Activated CD8-positive, alpha-beta memory T cell treated with anti-CD3 and anti-CD28 coated beads, Interleukin-2, amount 10 ng/mL, durations not matched to agents 7 days and 5 days (primary cell): ENCODE results near the gene ZNF236. TPM values are rescaled to one million over a fixed set of nuclear protein-coding genes. Genes with fewer than 3 reads are reported as not detected.
A peak's percentile ranks its signal among the peaks of the same experiment; 100 is the strongest.

Source experiments
- ATAC-seq: fragments of 150-1000 bp; cut with Tn5 transposase; one replicate; pipeline ENCODE4 v1.10.0; 2021; ENCODE audit warnings: moderate library complexity
- CTCF ChIA-PET: fragments of 350-600 bp; sonication (Branson Sonifier 250); formaldehyde crosslinking; loops from one replicate; lab custom pipeline; 2021; ENCODE audit warnings: antibody characterized with exemption; lab: Charles Lee
- DNase-seq: peaks from one replicate; pipeline ENCODE4 v3.0.0-alpha.2; 2020
- H3K27ac Mint-ChIP-seq: one replicate; pipeline ENCODE4 v1.8.0; 2021; ENCODE audit warnings: mild to moderate bottlenecking, mixed read lengths
- H3K27me3 Mint-ChIP-seq: one replicate; pipeline ENCODE4 v1.8.0; 2021; ENCODE audit warnings: mixed read lengths
- H3K36me3 Mint-ChIP-seq: one replicate; pipeline ENCODE4 v1.8.0; 2021; ENCODE audit warnings: mild to moderate bottlenecking, mixed read lengths
- H3K4me1 Mint-ChIP-seq: one replicate; pipeline ENCODE4 v1.8.0; 2021; ENCODE audit warnings: mixed read lengths
- H3K4me3 Mint-ChIP-seq: one replicate; pipeline ENCODE4 v1.8.0; 2021; ENCODE audit warnings: mild to moderate bottlenecking, moderate library complexity, mixed read lengths
- H3K9me3 Mint-ChIP-seq: one replicate; pipeline ENCODE4 v1.8.0; 2022; ENCODE audit warnings: low read depth, mixed read lengths
- total RNA-seq, 2 experiments: library from RNA; stranded (reverse); gene quantifications; one replicate each; pipeline ENCODE4 v1.2.3, GENCODE V29; 2021

Gene ZNF236
- total RNA-seq, 2 experiments from 2014 or later: 16.8 to 22.9 TPM

DNA sequence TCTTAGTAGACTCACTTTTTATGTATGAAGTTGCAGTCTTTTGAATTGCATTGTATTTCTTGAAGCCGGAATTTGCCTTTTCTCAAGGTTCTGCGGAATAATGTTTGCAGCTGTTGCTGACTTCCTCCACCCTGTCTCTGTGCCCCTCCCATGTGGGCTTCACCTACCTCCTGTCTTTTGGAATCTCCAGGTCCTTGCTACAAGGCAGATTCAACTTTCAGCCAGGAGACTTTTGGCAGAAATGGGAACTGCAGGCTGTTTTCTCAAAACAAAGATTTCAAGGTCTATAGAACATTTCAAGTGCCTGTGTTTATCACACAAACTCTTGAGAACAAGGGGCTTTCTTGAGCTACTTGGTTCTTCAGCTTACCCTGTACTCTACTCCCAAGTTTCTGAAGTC, 25.6 kb downstream of the ZNF236 start:
- no peaks in the 10 kb centered on the region for H3K27me3 Mint-ChIP-seq
- H3K9me3 Mint-ChIP-seq: no peaks in the 10 kb centered on the region
- CTCF ChIA-PET: interaction anchor here (1.2 to 1.3 kb wide), 3 partner anchors 20 to 46 kb away, joined by 3 to 5 read pairs (median 4); no protein-coding TSS in a partner anchor

DNA sequence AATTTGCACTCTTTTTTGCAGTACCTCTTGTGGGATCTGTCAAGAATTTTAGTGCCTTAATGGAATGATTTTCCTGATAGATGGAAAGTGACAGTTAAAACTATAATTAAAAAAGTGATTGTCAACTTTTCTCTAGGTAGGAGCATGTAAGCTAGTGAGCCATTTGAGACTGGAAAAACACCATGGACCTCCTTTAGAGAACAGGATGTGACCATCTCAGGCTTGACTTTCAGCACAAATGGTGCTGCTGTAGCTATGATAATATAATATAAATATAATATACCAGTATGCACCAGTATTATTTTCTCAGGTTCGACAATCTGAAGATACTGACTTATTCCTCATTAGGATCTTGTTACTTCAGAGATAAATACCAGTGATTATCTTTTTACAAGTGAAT, 27.8 kb downstream of the ZNF236 start:
- peaks cover 20% of the 10 kb centered on the region for H3K4me1 Mint-ChIP-seq
- CTCF ChIA-PET: interaction anchor here (1.8 kb wide), 1 partner anchor 48 kb away, joined by 5 read pairs; no protein-coding TSS in a partner anchor
- H3K4me3 Mint-ChIP-seq: no peak overlapping the region

More for the DNA sequence above, 25.6 kb downstream of the ZNF236 start:
- Mint-ChIP-seq H3K36me3 (peaks cover 14% of the 10 kb centered on the region), H3K27ac (no peak overlapping the region), H3K4me3 (no peak overlapping the region), H3K4me1 (peaks cover 20% of the 10 kb centered on the region)
- ATAC-seq: no peak
- DNase-seq: no peak

DNA sequence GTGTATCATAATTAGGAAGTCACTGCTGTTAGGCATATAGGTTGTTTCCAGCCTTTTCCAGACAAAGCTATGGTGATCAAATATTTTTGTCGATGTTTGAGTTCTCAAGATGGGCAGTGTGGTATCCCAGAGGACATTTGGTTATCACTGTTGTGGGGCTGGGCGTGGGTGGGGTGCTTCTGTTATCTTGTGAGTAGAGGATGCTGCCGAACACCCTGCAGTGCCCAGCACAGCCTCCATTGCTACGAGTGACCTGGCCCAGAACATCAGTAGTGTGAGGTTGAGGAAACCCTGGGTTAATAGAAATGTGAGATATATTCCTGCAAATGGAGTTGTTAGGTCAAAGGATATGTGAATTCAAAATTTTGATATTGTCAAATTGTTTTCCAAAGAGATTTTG, 33.2 kb downstream of the ZNF236 start:
- DNase-seq: no peak
- no peaks in the 10 kb centered on the region for H3K9me3 Mint-ChIP-seq
- H3K27me3 Mint-ChIP-seq: no peaks in the 10 kb centered on the region
- no peak overlapping the region for H3K4me3 Mint-ChIP-seq
- peaks cover 21% of the 10 kb centered on the region for H3K36me3 Mint-ChIP-seq
- CTCF ChIA-PET: interaction anchor here (1.3 kb wide), 1 partner anchor 17 kb away, joined by 4 read pairs; no protein-coding TSS in a partner anchor
- ATAC-seq: no peak
- H3K4me1 Mint-ChIP-seq: peaks cover 20% of the 10 kb centered on the region
- H3K27ac Mint-ChIP-seq: no peak overlapping the region

More for the DNA sequence above, 27.8 kb downstream of the ZNF236 start:
- no peaks in the 10 kb centered on the region for H3K27me3 Mint-ChIP-seq
- H3K27ac Mint-ChIP-seq: peak overlapping the region; percentile 39
- H3K9me3 Mint-ChIP-seq: no peaks in the 10 kb centered on the region
- DNase-seq (no peak), ATAC-seq (no peak)
- peaks cover 16% of the 10 kb centered on the region for H3K36me3 Mint-ChIP-seq

DNA sequence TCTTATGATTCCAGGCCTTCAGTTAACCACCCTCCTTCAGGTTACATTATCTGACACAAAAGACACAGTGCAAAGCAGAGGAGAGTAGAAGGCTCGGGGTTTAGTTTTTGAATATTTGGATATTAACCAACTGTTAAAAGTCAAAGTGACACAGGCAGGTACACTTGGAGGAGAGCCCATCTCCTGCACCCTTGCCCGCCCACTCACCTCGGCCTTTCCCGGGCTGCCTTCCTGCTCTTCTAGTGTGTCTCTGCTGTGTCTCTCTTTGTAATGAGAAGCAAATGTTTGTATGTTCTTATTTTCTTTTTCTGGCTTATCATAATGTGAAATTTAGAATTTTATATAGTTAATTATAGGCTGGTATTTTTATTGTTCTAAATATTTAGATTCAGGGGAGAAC, 35.1 kb downstream of the ZNF236 start:
- CTCF ChIA-PET: no interaction called here
- H3K4me3 Mint-ChIP-seq: no peak overlapping the region
- no peak overlapping the region for H3K27ac Mint-ChIP-seq
- DNase-seq (no peak), ATAC-seq (no peak)
- no peaks in the 10 kb centered on the region for H3K27me3 Mint-ChIP-seq
- H3K9me3 Mint-ChIP-seq: no peaks in the 10 kb centered on the region
- H3K36me3 Mint-ChIP-seq: peaks cover 14% of the 10 kb centered on the region
- peaks cover 17% of the 10 kb centered on the region for H3K4me1 Mint-ChIP-seq

DNA sequence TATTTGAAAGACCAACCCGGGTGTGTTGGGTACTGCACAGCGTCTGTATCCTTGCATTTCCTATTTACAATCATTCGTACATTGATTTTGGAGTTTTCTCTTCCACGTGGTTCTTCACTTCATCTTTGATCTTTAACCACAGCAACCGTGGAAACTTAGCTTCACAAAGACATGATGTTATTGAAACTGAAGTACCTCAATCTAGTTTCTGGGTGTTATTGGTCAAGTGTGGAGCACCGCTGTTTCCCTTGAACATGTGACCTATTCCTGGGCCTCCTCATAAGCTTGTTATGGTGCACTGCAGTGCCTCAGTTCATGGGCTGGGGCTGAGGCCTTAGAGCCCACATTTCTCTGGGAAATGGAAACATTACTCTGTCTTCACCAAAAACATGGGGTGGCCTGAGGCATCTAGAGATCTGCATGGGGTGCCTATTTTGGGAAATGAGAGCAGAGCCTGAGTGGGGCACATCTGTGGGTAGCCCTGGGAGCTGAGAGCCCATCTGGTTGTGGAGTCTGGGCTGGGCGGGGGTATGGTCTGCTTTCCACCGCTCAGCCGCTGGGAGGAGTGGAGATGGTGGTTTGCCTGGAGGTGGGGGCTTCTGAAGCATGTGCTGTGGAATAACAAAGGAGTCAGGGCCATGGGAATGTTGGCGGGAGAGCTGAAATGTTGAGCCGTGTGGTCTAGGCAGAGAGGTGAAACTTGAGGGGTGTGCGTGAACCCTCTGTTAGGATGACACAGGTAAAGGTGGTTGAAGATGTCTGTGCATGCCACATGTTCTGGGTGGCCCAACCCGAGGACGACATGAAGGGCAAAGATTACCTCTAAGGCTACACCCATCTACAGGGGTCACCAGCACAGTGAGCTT, 37.4 kb downstream of the ZNF236 start:
- Mint-ChIP-seq H3K27ac (peak overlapping the region; percentile 33), H3K4me3 (no peak overlapping the region), H3K27me3 (no peaks in the 10 kb centered on the region), H3K4me1 (peaks cover 17% of the 10 kb centered on the region), H3K9me3 (no peaks in the 10 kb centered on the region), H3K36me3 (peaks cover 17% of the 10 kb centered on the region)
- ATAC-seq (peak; percentile 78), DNase-seq (no peak)
- CTCF ChIA-PET: interaction anchor here (1.1 kb wide), 1 partner anchor 58 kb away, joined by 3 read pairs; no protein-coding TSS in a partner anchor

DNA sequence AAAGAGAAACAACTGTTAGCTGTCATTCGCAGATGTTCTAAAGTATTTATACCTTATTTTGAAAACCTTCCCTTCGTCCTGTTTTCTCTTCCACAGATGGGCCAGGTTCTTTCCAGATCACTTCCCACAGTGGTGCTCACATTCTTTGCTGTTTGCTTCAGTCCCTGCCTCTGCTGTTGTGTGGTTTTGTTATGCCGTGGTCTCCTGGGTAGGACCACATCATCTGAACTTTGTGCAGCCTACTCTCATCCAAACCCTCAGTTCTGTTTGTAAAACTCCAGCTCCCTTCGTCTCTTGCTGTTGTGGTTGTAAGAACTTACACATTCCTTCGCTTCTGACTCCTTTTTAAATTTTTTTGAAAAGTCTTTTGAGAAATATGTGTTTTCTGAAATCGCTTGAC, 38.1 kb downstream of the ZNF236 start:
- CTCF ChIA-PET: interaction anchor here (1.7 kb wide), 1 partner anchor 57 kb away, joined by 5 read pairs; no protein-coding TSS in a partner anchor
- DNase-seq: no peak
- H3K27me3 Mint-ChIP-seq: no peaks in the 10 kb centered on the region
- H3K9me3 Mint-ChIP-seq: no peaks in the 10 kb centered on the region
- peaks cover 16% of the 10 kb centered on the region for H3K36me3 Mint-ChIP-seq
- H3K4me3 Mint-ChIP-seq: no peak overlapping the region
- H3K4me1 Mint-ChIP-seq: peaks cover 17% of the 10 kb centered on the region
- no peak for ATAC-seq
- H3K27ac Mint-ChIP-seq: peak overlapping the region; percentile 45

DNA sequence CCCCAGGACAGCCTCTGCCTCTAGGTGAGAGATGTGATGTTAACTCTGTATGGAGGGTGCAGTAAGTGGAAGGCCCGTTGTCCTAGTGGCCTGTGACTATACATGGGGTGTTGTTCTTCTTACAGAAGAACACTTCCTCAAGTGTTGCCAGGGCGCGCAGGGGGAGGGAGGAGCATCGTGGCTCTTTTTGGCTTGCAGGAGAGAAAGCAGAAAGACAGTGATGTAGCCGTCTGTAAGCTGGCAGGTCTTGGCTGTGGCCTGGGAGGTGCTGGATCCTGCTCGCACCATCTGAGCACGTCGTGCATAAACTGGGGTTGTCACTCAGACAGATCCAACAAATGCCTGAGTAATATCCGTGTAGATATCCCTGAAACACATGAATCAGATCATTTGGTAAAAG, 44.3 kb downstream of the ZNF236 start:
- no peak for ATAC-seq
- H3K9me3 Mint-ChIP-seq: no peaks in the 10 kb centered on the region
- no peaks in the 10 kb centered on the region for H3K4me1 Mint-ChIP-seq
- H3K36me3 Mint-ChIP-seq: peaks cover 23% of the 10 kb centered on the region
- no peak for DNase-seq
- H3K4me3 Mint-ChIP-seq: no peak overlapping the region
- no peak overlapping the region for H3K27ac Mint-ChIP-seq
- CTCF ChIA-PET: no interaction called here
- H3K27me3 Mint-ChIP-seq: no peaks in the 10 kb centered on the region

DNA sequence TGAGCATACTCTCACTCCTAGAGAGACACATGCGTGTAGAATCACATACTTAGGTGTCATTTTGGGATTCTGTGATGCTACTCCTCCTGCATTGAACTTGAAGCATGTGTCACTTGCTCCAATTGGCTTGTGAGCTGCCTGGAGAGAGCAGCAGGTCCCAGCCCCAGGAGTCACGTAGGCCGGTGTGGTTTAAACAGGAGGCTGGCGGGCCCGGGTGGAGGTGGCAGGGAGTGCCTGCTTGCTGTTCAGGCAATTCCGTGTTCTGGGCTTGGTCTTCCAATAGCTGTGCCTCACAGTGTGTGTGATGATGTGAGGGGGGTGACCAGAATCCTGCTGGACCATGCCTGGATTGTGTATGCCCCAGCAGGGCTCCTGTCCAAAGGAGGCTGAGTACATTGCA, 51.0 kb downstream of the ZNF236 start:
- H3K4me3 Mint-ChIP-seq: no peak overlapping the region
- no peaks in the 10 kb centered on the region for H3K9me3 Mint-ChIP-seq
- no peak overlapping the region for H3K27ac Mint-ChIP-seq
- no peaks in the 10 kb centered on the region for H3K27me3 Mint-ChIP-seq
- peaks cover 14% of the 10 kb centered on the region for H3K4me1 Mint-ChIP-seq
- H3K36me3 Mint-ChIP-seq: peaks cover 15% of the 10 kb centered on the region
- ATAC-seq (no peak), DNase-seq (no peak)
- CTCF ChIA-PET: interaction anchor here (1.2 to 1.4 kb wide), 3 partner anchors 17 to 777 kb away, joined by 3 to 4 read pairs (median 4); no protein-coding TSS in a partner anchor

DNA sequence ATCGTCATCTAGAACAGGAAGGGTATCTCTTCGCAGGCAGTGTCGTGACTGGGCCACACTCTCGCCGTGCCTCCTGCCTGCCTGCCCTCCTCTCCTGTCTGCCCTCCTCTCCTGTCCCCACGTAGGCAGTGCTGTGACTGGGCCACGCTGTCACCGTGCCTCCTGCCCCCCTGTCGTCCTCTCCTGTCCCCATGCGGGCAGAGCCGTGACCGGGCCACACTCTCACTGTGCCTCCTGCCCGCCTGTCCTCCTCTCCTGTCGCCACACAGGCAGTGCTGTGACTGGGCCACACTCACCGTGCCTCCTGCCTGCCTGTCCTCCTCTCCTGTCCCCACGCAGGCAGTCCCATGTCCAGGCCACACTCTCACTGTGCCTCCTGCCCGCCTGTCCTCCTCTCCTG, 51.4 kb downstream of the ZNF236 start:
- Mint-ChIP-seq H3K9me3 (no peaks in the 10 kb centered on the region), H3K4me3 (no peak overlapping the region), H3K36me3 (peaks cover 12% of the 10 kb centered on the region), H3K4me1 (peaks cover 14% of the 10 kb centered on the region), H3K27me3 (no peaks in the 10 kb centered on the region), H3K27ac (no peak overlapping the region)
- ATAC-seq (no peak), DNase-seq (no peak)
- CTCF ChIA-PET: interaction anchor here (1.4 to 1.7 kb wide), 2 partner anchors 110 to 777 kb away, joined by 3 to 8 read pairs; no protein-coding TSS in a partner anchor

DNA sequence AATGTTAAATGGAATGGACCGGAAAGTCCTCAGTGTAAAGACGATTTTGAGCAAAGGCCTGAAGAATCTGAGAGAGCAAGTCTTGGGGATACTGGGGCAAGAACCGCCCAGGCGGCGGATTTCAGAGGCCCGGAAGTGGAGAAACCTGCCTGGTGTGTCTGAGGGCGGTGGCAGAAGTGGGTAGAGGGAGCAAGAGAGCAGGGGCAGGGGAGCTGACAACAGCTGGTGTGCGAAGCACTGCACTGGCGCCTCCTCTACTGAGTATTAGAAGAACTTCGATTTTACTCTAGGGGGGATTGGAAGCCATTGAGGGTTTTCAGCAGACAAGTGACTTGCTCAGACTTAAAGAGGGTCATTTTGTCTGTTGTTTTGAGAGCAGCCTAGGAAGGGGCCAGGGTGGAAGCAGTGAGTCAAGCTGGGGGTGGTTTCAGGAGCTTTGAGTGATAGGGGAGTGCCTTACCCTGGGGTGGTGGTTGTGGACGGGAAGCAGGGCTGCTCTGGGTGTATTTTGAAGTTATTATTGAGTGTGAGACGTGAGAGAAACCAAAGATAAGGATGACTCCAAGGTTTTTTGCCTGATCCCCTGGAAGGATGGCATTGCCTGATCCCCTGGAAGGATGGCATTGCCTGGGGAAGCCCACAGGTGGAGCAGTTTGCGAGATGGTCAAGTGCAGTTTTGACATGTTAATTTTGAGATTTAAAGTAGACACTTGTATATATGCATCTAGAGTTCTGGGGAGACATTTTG, 52.5 kb downstream of the ZNF236 start:
- DNase-seq (no peak), ATAC-seq (peak; percentile 77)
- Mint-ChIP-seq H3K36me3 (peaks cover 11% of the 10 kb centered on the region), H3K27me3 (no peaks in the 10 kb centered on the region), H3K4me1 (peaks cover 14% of the 10 kb centered on the region), H3K9me3 (no peaks in the 10 kb centered on the region), H3K27ac (peak overlapping the region; percentile 73), H3K4me3 (no peak overlapping the region)
- CTCF ChIA-PET: interaction anchor here (1.1 to 1.7 kb wide), 2 partner anchors 72 to 108 kb away, joined by 8 to 9 read pairs; no protein-coding TSS in a partner anchor

DNA sequence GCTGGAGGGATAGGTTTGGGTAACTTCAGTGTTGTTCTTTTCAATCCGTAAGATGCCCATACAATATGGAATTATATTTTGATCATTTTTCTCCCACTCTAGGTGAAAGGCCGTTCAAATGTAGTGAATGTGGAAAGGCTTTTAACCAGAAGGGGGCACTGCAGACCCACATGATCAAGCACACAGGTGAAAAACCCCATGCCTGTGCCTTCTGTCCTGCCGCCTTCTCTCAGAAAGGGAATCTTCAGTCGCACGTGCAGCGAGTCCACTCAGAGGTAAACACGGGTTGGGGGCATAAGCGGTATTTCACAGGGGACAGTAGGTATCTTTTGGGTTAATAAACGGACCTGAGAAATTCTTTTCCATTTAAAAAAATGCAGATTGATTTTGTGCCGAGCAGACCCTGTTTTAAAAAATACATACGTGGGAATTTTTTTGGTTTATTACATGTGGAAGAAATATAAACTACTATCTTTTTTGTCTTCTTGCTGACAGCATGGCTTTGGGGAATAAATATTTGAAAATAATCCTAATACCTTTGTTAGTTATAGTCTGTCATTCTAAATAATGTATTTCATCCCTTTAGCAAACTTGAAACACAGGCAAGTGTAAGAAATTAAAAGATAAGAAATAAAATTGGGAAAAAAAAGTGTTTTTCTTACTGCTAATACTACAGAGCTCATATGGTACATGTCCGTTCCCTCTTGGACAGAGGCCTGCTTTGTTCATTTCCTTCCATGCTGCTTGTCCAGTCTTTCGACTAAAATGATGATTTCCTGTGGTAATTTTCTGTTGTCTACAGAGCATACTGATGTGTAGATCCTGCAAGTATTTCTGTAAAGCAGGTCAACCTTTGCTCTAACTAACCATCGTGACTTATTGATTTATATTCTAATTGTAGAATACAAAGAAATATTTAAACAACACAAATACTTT, 53.3 kb downstream of the ZNF236 start:
- CTCF ChIA-PET: interaction anchor here (1.1 to 2.5 kb wide), 3 partner anchors 73 to 108 kb away, joined by 8 to 13 read pairs (median 9); no protein-coding TSS in a partner anchor
- Mint-ChIP-seq H3K4me1 (peaks cover 14% of the 10 kb centered on the region), H3K4me3 (no peak overlapping the region), H3K9me3 (no peaks in the 10 kb centered on the region), H3K36me3 (peaks cover 8% of the 10 kb centered on the region), H3K27ac (no peak overlapping the region), H3K27me3 (no peaks in the 10 kb centered on the region)
- peak; percentile 52 for ATAC-seq
- DNase-seq: peak; percentile 63

DNA sequence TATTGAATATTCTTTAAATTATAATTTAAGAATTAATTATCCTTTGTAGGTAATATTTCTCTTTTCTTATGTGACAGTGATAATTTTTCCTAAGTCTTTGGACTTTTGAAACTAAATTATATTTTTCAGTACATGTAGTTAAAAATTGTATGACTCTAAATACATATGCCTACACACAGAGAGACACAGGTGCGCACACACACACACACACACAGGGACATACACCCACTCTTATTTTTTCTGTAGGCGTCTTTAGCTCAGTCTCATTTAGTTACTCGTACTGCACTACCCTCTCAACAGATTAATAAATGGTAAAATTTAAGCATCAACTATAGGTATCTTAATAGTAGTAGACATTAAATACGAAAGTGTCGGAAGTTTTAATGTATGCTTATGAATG, 56.1 kb downstream of the ZNF236 start:
- H3K4me1 Mint-ChIP-seq: peaks cover 14% of the 10 kb centered on the region
- H3K4me3 Mint-ChIP-seq: no peak overlapping the region
- ATAC-seq (no peak), DNase-seq (no peak)
- no peaks in the 10 kb centered on the region for H3K9me3 Mint-ChIP-seq
- CTCF ChIA-PET: no interaction called here
- no peaks in the 10 kb centered on the region for H3K27me3 Mint-ChIP-seq
- H3K27ac Mint-ChIP-seq: no peak overlapping the region
- H3K36me3 Mint-ChIP-seq: peaks cover 11% of the 10 kb centered on the region
